Coronary artery (tissue), 2 donors: ENCODE data around the gene VAT1L.

Source experiments
- DNase-seq: peaks from one replicate; pipeline ENCODE4 v3.0.0-alpha.2; 2017; ENCODE audit warnings: low spot score
- H3K27ac ChIP-seq, 2 donors: fragments of 200-600 bp; sonication (generic); one replicate each; pipeline ENCODE4 v1.5.1; 2016 to 2019
- H3K4me3 ChIP-seq: fragments of 200-600 bp; sonication (generic); 2 replicates; pipeline ENCODE4 v1.5.1; 2016; ENCODE audit warnings: mild to moderate bottlenecking, moderate library complexity
- CTCF ChIP-seq: fragments of 200-600 bp; sonication (generic); IDR thresholded peaks from one replicate; pipeline ENCODE4 v1.5.1; 2019; ENCODE audit warnings: antibody characterized with exemption

The VAT1L gene

GRCh38 chr16:78007121-78007520 is 218.8 kb downstream of the VAT1L start:
- TF ChIP-seq CTCF, result no peak
- H3K27ac ChIP-seq, result no peak overlapping the region

DNA sequence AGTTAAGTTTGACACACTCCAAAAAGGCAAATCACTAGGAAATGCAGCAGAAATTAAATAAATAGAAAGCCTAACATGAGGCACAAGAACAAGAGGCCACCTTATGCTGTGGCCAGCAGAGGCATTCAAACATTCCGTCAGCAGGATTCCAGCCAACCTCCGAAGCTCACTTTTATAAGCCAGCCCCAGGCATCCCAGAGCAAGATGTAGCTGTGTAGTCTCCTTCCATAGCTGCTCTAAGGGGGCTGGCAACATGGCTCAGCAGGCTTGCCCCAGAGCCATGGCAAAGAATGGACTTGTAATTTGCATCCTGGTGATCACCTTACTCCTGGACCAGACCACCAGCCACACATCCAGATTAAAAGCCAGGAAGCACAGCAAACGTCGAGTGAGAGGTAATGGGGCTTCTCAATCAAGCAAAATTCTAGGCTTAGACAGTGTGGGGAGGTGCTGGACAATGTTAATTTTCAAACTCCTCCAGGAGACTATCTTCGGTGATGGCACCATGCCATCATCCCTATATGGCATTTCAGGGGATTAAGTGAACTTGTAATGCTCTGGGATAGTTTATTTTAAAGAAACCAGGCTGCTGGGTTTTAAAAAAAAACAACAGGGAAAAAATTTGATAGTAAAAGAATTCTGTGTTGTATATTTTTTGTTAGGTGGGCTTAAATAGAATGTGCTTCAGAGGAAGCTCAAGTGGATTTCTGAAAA is 234.1 kb downstream of the VAT1L start, which contains the start of gene CLEC3A:
Gene CLEC3A, plus strand, starts transcription at position 202 of the 714 bp plus-strand sequence. Its CDS starts 79 bp downstream, at position 281.
- TF ChIP-seq CTCF, result no peak
- no peak within 1 kb of the TSS for H3K27ac ChIP-seq
- H3K4me3 ChIP-seq, result no peak within 1 kb of the TSS
- peak; percentile 54 for DNase-seq

More at GRCh38 chr16:78007121-78007520, 218.8 kb downstream of the VAT1L start:
- no peak overlapping the region for H3K4me3 ChIP-seq
- no peak for DNase-seq

DNA sequence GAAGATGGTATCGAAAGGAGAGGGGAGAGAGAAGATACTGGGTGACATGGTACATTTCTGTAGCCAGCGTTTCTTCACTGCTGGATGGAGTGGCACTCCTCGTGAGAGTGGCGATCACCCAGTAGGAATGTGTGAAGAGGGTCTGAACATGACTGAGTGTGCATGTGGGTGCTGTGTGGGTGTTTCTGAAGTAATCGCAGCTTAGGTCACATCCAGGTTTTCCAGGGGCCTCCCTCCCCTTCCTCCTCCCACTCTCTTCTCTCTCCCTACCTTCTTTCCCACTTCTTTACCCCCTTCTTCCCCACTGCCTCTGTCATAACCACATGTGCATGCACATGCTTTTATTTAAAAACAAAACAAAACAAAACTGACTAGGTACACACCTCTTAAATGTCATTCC is 235.8 kb downstream of the VAT1L start:
- no peak for TF ChIP-seq CTCF
- no peak overlapping the region for H3K4me3 ChIP-seq
- no peak overlapping the region for H3K27ac ChIP-seq
- DNase-seq, result no peak

GRCh38 chr16:78025631-78026030 is 237.3 kb downstream of the VAT1L start:
- no peak overlapping the region for H3K27ac ChIP-seq
- TF ChIP-seq CTCF, result no peak
- H3K4me3 ChIP-seq, result no peak overlapping the region
- DNase-seq, result no peak

DNA sequence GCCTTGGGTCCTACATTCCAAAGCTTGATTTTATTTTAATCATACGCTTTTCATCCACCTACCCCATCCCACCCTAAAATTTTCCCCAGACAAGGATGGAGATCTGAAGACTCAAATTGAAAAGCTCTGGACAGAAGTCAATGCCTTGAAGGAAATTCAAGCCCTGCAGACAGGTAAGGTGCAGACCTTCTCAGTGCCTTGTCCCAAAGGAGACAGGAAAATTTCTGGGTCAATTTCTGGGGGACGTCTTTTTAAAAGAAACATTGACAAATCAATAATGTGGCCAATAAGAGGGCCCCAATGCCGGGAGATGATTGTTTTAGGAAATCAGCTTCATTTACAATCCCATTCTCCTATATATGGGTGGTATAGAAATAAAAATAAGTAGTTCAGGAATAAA is 239.7 kb downstream of the VAT1L start:
- TF ChIP-seq CTCF, result no peak
- Histone ChIP-seq H3K27ac (no peak overlapping the region), H3K4me3 (no peak overlapping the region)
- no peak for DNase-seq
